Fibroblast of lung (primary cell): ENCODE measurements around the gene SNAPIN. TPM values are rescaled to one million over a fixed set of nuclear protein-coding genes. Genes with fewer than 3 reads are reported as not detected.
"Not testable (repeated sequence)": the region's sequence is repeated elsewhere in the genome, so short reads cannot be mapped to it uniquely, and the experiment has no call there.

ENCODE experiments used
- DNase-seq, 2 donors: peaks; one replicate each; pipeline versions ENCODE4 v3.0.0 to v3.0.0-alpha.2; 2010; ENCODE audit warnings: low read depth in 2 of 2
- H2AFZ ChIP-seq: 2 replicates; pipeline ENCODE4 v1.5.1; 2012; ENCODE audit warnings: low read length, control low read depth, inconsistent platforms
- H3K27ac ChIP-seq: 2 replicates; pipeline ENCODE4 v1.5.1; 2011; ENCODE audit warnings: low read length, control low read depth; ENCODE audit not compliant: insufficient read depth
- H3K27me3 ChIP-seq: 2 replicates; pipeline ENCODE4 v1.5.1; 2011; ENCODE audit warnings: mild to moderate bottlenecking, low read length; ENCODE audit not compliant: control insufficient read depth, insufficient read depth
- H3K36me3 ChIP-seq: 2 replicates; pipeline ENCODE4 v1.5.1; 2011; ENCODE audit warnings: low read length; ENCODE audit not compliant: control insufficient read depth, insufficient read depth
- H3K4me1 ChIP-seq: 2 replicates; pipeline ENCODE4 v1.5.1; 2011; ENCODE audit warnings: low read length; ENCODE audit not compliant: control insufficient read depth, insufficient read depth; ENCODE audit errors: extremely low read depth
- H3K4me2 ChIP-seq: 2 replicates; pipeline ENCODE4 v1.5.1; 2011; ENCODE audit warnings: low read length, control low read depth; ENCODE audit not compliant: insufficient read depth; ENCODE audit errors: extremely low read depth
- H3K4me3 ChIP-seq, 4 experiments: fragments of 200-600 bp in 1 of 4; sonication (generic) in 1 of 4; replicated peaks in 1 of 4; 2 replicates each; pipeline ENCODE4 v1.5.1; 2011 to 2016; ENCODE audit warnings: low read length in 4 of 4, low read depth in 3 of 4, mild to moderate bottlenecking in 3 of 4, control low read depth in 2 of 4, inconsistent platforms in 1 of 4, mixed read lengths in 1 of 4; ENCODE audit not compliant: insufficient read depth in 1 of 4; ENCODE audit errors: control extremely low read depth in 1 of 4
- H3K79me2 ChIP-seq: 2 replicates; pipeline ENCODE4 v1.5.1; 2012; ENCODE audit warnings: mild to moderate bottlenecking, low read length, inconsistent platforms; ENCODE audit not compliant: control insufficient read depth, insufficient read depth
- H3K9ac ChIP-seq: 2 replicates; pipeline ENCODE4 v1.5.1; 2011; ENCODE audit warnings: mild to moderate bottlenecking, low read length, control low read depth; ENCODE audit not compliant: insufficient read depth
- H3K9me3 ChIP-seq: 2 replicates; pipeline ENCODE4 v1.5.1; 2012; ENCODE audit warnings: low read depth, low read length; ENCODE audit not compliant: control insufficient read depth, insufficient read depth
- H4K20me1 ChIP-seq: 2 replicates; pipeline ENCODE4 v1.5.1; 2011; ENCODE audit warnings: low read length; ENCODE audit not compliant: control insufficient read depth, insufficient read depth; ENCODE audit errors: extremely low read depth
- CTCF ChIP-seq, 2 donors: IDR thresholded peaks in 1 of 2; conservative IDR thresholded peaks in 1 of 2; 1 replicate in 1 of 2; 2 replicates in 1 of 2; pipeline ENCODE4 v1.5.1; 2011 to 2012; ENCODE audit warnings: low read length in 2 of 2, control low read depth in 1 of 2, inconsistent platforms in 1 of 2, low read depth in 1 of 2, mild to moderate bottlenecking in 1 of 2
- EZH2 ChIP-seq: IDR thresholded peaks from 2 replicates; pipeline ENCODE4 v1.5.1; 2012; ENCODE audit warnings: low read length, control low read depth, mild to moderate bottlenecking; ENCODE audit errors: missing control alignments
- polyA plus RNA-seq, 2 donors: library from polyadenylated mRNA; depleted of rRNA in 1 of 2; stranded (reverse) in 1 of 2; unstranded in 1 of 2; fragments of >200 nt; gene quantifications; 2 replicates each; pipeline ENCODE4 v1.2.1, GENCODE V29; 2011 to 2012; ENCODE audit warnings: missing spikeins in 1 of 2
- total RNA-seq: library from RNA; depleted of rRNA; stranded (reverse); fragments of >200 nt; gene quantifications from 2 replicates; pipeline ENCODE4 v1.2.1, GENCODE V29; 2014

The SNAPIN gene
- total and polyA plus RNA-seq, 2 donors (not counting 1 experiment from before 2014, with no cell fraction given) = 56.8 to 76.5 TPM

- Histone ChIP-seq H3K27ac (no peak overlapping the region), H3K9ac (no peak overlapping the region), H3K27me3 (no peaks in the 10 kb centered on the region), H3K4me2 (no peak overlapping the region), H3K4me1 (peaks cover 4% of the 10 kb centered on the region), H3K36me3 (peaks cover 15% of the 10 kb centered on the region), H3K79me2 (peaks cover 13% of the 10 kb centered on the region), H3K9me3 (no peaks in the 10 kb centered on the region), H2AFZ (no peak overlapping the region), H4K20me1 (no peaks in the 10 kb centered on the region), H3K4me3 (no peak overlapping the region)
- TF ChIP-seq CTCF (conservative IDR thresholded peaks at IDR 0.05 in 1 of 2, IDR thresholded peaks at IDR 0.05 in 1 of 2; ENCODE audit: low read depth in 1 of 2, low read length in 2 of 2) (no peak), EZH2 (no peak)
- no peak for DNase-seq
These were observed 3.8 kb downstream of the SNAPIN start for GRCh38 chr1:153662269-153662668.

DNA sequence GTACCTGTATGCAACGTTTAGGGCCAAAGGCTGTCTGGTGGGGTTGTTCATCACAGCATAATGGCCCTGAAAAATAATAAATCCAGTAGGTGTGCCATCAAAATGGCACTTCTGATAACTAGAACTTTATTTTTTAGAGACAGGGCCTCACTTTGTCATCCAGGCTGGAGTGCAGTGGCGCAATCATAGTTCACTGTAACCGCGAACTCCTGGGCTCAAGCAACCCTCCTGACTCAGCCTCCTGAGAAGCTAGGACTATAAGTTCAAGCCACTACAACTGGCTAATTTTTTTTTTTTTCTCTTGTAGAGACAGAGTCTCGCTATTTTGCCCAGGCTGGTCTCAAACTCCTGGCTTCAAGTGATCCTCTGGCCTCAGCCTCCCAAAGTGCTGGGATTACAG, 4.7 kb downstream of the SNAPIN start:
- Histone ChIP-seq H4K20me1 (no peaks in the 10 kb centered on the region), H3K9ac (no peak overlapping the region), H3K27me3 (no peaks in the 10 kb centered on the region), H3K4me3 (no peak overlapping the region), H3K36me3 (peaks cover 17% of the 10 kb centered on the region), H3K9me3 (no peaks in the 10 kb centered on the region), H3K4me1 (peaks cover 4% of the 10 kb centered on the region), H3K79me2 (peaks cover 18% of the 10 kb centered on the region), H3K4me2 (no peak overlapping the region), H3K27ac (no peak overlapping the region), H2AFZ (no peak overlapping the region)
- DNase-seq = peak; percentile 50 to 60
- TF ChIP-seq CTCF (conservative IDR thresholded peaks at IDR 0.05 in 1 of 2, IDR thresholded peaks at IDR 0.05 in 1 of 2; ENCODE audit: low read depth in 1 of 2, low read length in 2 of 2) = no peak
- no peak for TF ChIP-seq EZH2

- no peak overlapping the region for H3K9ac ChIP-seq
- H3K4me1 ChIP-seq = peaks cover 13% of the 10 kb centered on the region
- H3K4me2 ChIP-seq = no peak overlapping the region
- no peaks in the 10 kb centered on the region for H4K20me1 ChIP-seq
- H3K79me2 ChIP-seq = peaks cover 32% of the 10 kb centered on the region
- TF ChIP-seq CTCF (conservative IDR thresholded peaks at IDR 0.05 in 1 of 2, IDR thresholded peaks at IDR 0.05 in 1 of 2; ENCODE audit: low read depth in 1 of 2, low read length in 2 of 2) (no peak), EZH2 (no peak)
- no peak overlapping the region for H3K4me3 ChIP-seq
- H3K27ac ChIP-seq = no peak overlapping the region
- no peaks in the 10 kb centered on the region for H3K27me3 ChIP-seq
- H3K9me3 ChIP-seq = no peaks in the 10 kb centered on the region
- DNase-seq = no peak
- peaks cover 20% of the 10 kb centered on the region for H3K36me3 ChIP-seq
- no peak overlapping the region for H2AFZ ChIP-seq
These were observed 8.9 kb downstream of the SNAPIN start for GRCh38 chr1:153667439-153667838.

DNA sequence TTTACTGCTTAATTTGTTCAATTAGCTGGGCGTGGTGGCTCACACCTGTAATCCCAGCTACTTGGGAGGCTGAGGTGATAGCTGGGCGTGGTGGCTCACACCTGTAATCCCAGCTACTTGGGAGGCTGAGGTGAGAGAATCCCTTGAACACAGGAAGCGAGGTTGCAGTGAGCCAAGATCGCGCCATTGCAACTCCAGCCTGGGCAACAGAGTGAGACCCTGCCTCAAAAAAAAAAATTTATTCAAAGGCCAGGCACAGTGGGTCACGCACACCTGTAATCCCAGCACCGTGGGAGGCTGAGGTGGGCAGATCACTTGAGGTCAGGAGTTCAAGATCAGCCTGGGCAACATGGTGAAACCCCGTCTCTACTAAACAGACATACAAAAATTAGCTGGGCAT, 10.2 kb downstream of the SNAPIN start:
- not testable (repeated sequence) for H3K9ac ChIP-seq, DNase-seq, H3K27ac ChIP-seq, H3K4me2 ChIP-seq, H3K27me3 ChIP-seq, H3K9me3 ChIP-seq, H4K20me1 ChIP-seq, H3K4me3 ChIP-seq, H2AFZ ChIP-seq
- peaks cover 13% of the 10 kb centered on the region for H3K4me1 ChIP-seq
- H3K79me2 ChIP-seq = peaks cover 32% of the 10 kb centered on the region
- peaks cover 16% of the 10 kb centered on the region for H3K36me3 ChIP-seq
